Endodermal cell (in vitro differentiated cells): ENCODE results near the gene RASGEF1B. TPM values are rescaled to one million over a fixed set of nuclear protein-coding genes. Genes with fewer than 3 reads are reported as not detected.

Experiments
- DNase-seq: peaks from one replicate; pipeline ENCODE4 v3.0.0-alpha.2; 2017
- H3K27ac ChIP-seq: 2 replicates; pipeline ENCODE4 v1.5.1; 2013; ENCODE audit warnings: mild to moderate bottlenecking, low read depth, low read length, moderate library complexity
- H3K27me3 ChIP-seq: 2 replicates; pipeline ENCODE4 v1.6.1; 2013; ENCODE audit warnings: mild to moderate bottlenecking, low read length, moderate library complexity; ENCODE audit not compliant: insufficient read depth, control insufficient read depth, poor library complexity, severe bottlenecking
- H3K36me3 ChIP-seq: 2 replicates; pipeline ENCODE4 v1.7.0; 2013; ENCODE audit warnings: mild to moderate bottlenecking, low read length, moderate library complexity; ENCODE audit not compliant: control insufficient read depth, insufficient read depth
- H3K4me1 ChIP-seq: one replicate; pipeline ENCODE4 v1.7.0; 2013; ENCODE audit warnings: low read length; ENCODE audit not compliant: control insufficient read depth, insufficient read depth
- H3K4me3 ChIP-seq: 2 replicates; pipeline ENCODE4 v1.5.1; 2013; ENCODE audit warnings: mild to moderate bottlenecking, low read length, moderate library complexity
- H3K9ac ChIP-seq: 2 replicates; pipeline ENCODE4 v1.6.1; 2013; ENCODE audit warnings: mild to moderate bottlenecking, low read length, moderate library complexity; ENCODE audit not compliant: poor library complexity, severe bottlenecking; ENCODE audit errors: extremely low read depth
- H3K9me3 ChIP-seq: 2 replicates; pipeline ENCODE4 v1.6.1; 2013; ENCODE audit warnings: mild to moderate bottlenecking, low read length, moderate library complexity; ENCODE audit not compliant: control insufficient read depth
- H3K27ac Mint-ChIP-seq: 2 replicates; pipeline ENCODE4 v1.8.0; 2020; ENCODE audit warnings: mixed read lengths
- H3K27me3 Mint-ChIP-seq: 2 replicates; pipeline ENCODE4 v1.8.0; 2021; ENCODE audit warnings: mild to moderate bottlenecking, mixed read lengths; ENCODE audit not compliant: insufficient read depth
- H3K36me3 Mint-ChIP-seq: 2 replicates; pipeline ENCODE4 v1.8.0; 2020; ENCODE audit warnings: low read depth, mixed read lengths
- H3K4me1 Mint-ChIP-seq: 2 replicates; pipeline ENCODE4 v1.8.0; 2020; ENCODE audit warnings: mixed read lengths
- H3K4me3 Mint-ChIP-seq: 2 replicates; pipeline ENCODE4 v1.8.0; 2020; ENCODE audit warnings: mild to moderate bottlenecking, moderate library complexity, mixed read lengths
- H3K9me3 Mint-ChIP-seq: 2 replicates; pipeline ENCODE4 v1.8.0; 2020; ENCODE audit warnings: mild to moderate bottlenecking, mixed read lengths
- CTCF ChIP-seq: fragments of 200-600 bp; sonication (generic); conservative IDR thresholded peaks from 2 replicates; pipeline ENCODE4 v1.5.0; 2021; ENCODE audit warnings: antibody characterized with exemption, mild to moderate bottlenecking
- WGBS, 2 experiments: methylation state at CpG; one replicate each; pipeline versions ENCODE4 v1.1.5 to v1.1.7; 2013; ENCODE audit warnings: missing lambda C conversion rate in 2 of 2, mixed read lengths in 1 of 2; ENCODE audit not compliant: insufficient coverage in 1 of 2, insufficient read length in 1 of 2; 5-methylcytosine and 5-hydroxymethylcytosine counted together
- total RNA-seq, 2 donors: library from RNA; stranded (reverse); fragmentation: NEBNext Ultra II Directional in 1 of 2; extraction: Animal tissue kit (Norgen Biotek cat#: 25700) in 1 of 2; gene quantifications; 2 replicates in 1 of 2; 3 replicates in 1 of 2; pipeline ENCODE4 v1.2.1, GENCODE V29; 2021

RASGEF1B gene
- total RNA-seq, 2 donors from 2014 or later = 15.3 to 26.7 TPM

- Mint-ChIP-seq H3K36me3 (no peaks in the 10 kb centered on the region), H3K27me3 (no peaks in the 10 kb centered on the region), H3K4me1 (peaks cover 20% of the 10 kb centered on the region), H3K9me3 (no peaks in the 10 kb centered on the region), H3K27ac (peak overlapping the region; percentile 35), H3K4me3 (no peak overlapping the region)
- no peak overlapping the region for H3K4me3 ChIP-seq
- no peak for TF ChIP-seq CTCF
- no peaks in the 10 kb centered on the region for H3K36me3 ChIP-seq
- no peak for DNase-seq
- no peaks in the 10 kb centered on the region for H3K9me3 ChIP-seq
- H3K27ac ChIP-seq = no peak overlapping the region
- no peaks in the 10 kb centered on the region for H3K4me1 ChIP-seq
- H3K9ac ChIP-seq = no peak overlapping the region
- 47 to 66% methylated on average over 3 to 4 of the region's 4 CpGs for WGBS, 2 experiments
- H3K27me3 ChIP-seq = no peaks in the 10 kb centered on the region
These were observed 40.5 kb upstream of the RASGEF1B start for GRCh38 chr4:81512001-81512756.

GRCh38 chr4:81510643-81511178, 39.0 kb upstream of the RASGEF1B start:
- no peaks in the 10 kb centered on the region for H3K9me3 Mint-ChIP-seq

GRCh38 chr4:81509822-81510221, 38.1 kb upstream of the RASGEF1B start:
- Histone ChIP-seq H3K27ac (no peak overlapping the region), H3K4me1 (no peaks in the 10 kb centered on the region), H3K36me3 (no peaks in the 10 kb centered on the region), H3K9me3 (no peaks in the 10 kb centered on the region), H3K4me3 (no peak overlapping the region), H3K9ac (no peak overlapping the region), H3K27me3 (no peaks in the 10 kb centered on the region)
- no peaks in the 10 kb centered on the region for H3K27me3 Mint-ChIP-seq
- WGBS, 2 experiments = 92% methylated on average over 6 of the region's 7 CpGs; no CpG with 5 or more reads in 1 of the 2 experiments
- H3K4me1 Mint-ChIP-seq = peaks cover 20% of the 10 kb centered on the region
- no peaks in the 10 kb centered on the region for H3K9me3 Mint-ChIP-seq
- H3K4me3 Mint-ChIP-seq = no peak overlapping the region
- H3K36me3 Mint-ChIP-seq = no peaks in the 10 kb centered on the region
- no peak overlapping the region for H3K27ac Mint-ChIP-seq
- no peak for DNase-seq
- no peak for TF ChIP-seq CTCF

More at GRCh38 chr4:81510643-81511178, 39.0 kb upstream of the RASGEF1B start:
- H3K36me3 ChIP-seq = no peaks in the 10 kb centered on the region
- no peak overlapping the region for H3K4me3 ChIP-seq
- DNase-seq = no peak
- peaks cover 20% of the 10 kb centered on the region for H3K4me1 Mint-ChIP-seq
- H3K27me3 Mint-ChIP-seq = no peaks in the 10 kb centered on the region
- H3K27ac ChIP-seq = no peak overlapping the region
- WGBS, 2 experiments = 96 to 100% methylated on average over 2 to 3 of the region's 3 CpGs
- no peaks in the 10 kb centered on the region for H3K27me3 ChIP-seq
- no peak overlapping the region for H3K9ac ChIP-seq
- H3K27ac Mint-ChIP-seq = no peak overlapping the region
- no peaks in the 10 kb centered on the region for H3K9me3 ChIP-seq
- no peak overlapping the region for H3K4me3 Mint-ChIP-seq
- H3K36me3 Mint-ChIP-seq = no peaks in the 10 kb centered on the region
- no peaks in the 10 kb centered on the region for H3K4me1 ChIP-seq
- TF ChIP-seq CTCF = no peak
